H9 (cell line): ENCODE results near the gene TM9SF3. TPM values are rescaled to one million over a fixed set of nuclear protein-coding genes. Genes with fewer than 3 reads are reported as not detected.

Experiments
- DNase-seq: peaks from one replicate; pipeline ENCODE4 v3.0.0-alpha.2; 2017
- H2AFZ ChIP-seq: one replicate; pipeline ENCODE4 v1.6.1; 2013; ENCODE audit warnings: mild to moderate bottlenecking, low read length, control low read depth, moderate library complexity
- H2AK5ac ChIP-seq: 2 replicates; pipeline ENCODE4 v1.6.1; 2013; ENCODE audit warnings: low read length, control low read depth, mixed read lengths; ENCODE audit not compliant: insufficient read length
- H2BK120ac ChIP-seq: one replicate; pipeline ENCODE4 v1.6.1; 2013; ENCODE audit warnings: low read depth, mild to moderate bottlenecking, low read length, control low read depth, inconsistent platforms; ENCODE audit not compliant: poor library complexity, severe bottlenecking
- H2BK12ac ChIP-seq: 2 replicates; pipeline ENCODE4 v1.6.1; 2013; ENCODE audit warnings: low read length, control low read depth, mixed read lengths, low read depth; ENCODE audit not compliant: insufficient read length
- H2BK15ac ChIP-seq: 2 replicates; pipeline ENCODE4 v1.6.1; 2013; ENCODE audit warnings: low read depth, low read length, control low read depth
- H2BK20ac ChIP-seq: one replicate; pipeline ENCODE4 v1.6.1; 2013; ENCODE audit warnings: low read depth, mild to moderate bottlenecking, low read length, control low read depth, inconsistent platforms; ENCODE audit not compliant: poor library complexity, severe bottlenecking
- H2BK5ac ChIP-seq: 2 replicates; pipeline ENCODE4 v1.6.1; 2013; ENCODE audit warnings: low read length, control low read depth, mixed read lengths; ENCODE audit not compliant: insufficient read length
- H3K14ac ChIP-seq: 2 replicates; pipeline ENCODE4 v1.6.1; 2013; ENCODE audit warnings: low read length, control low read depth; ENCODE audit not compliant: insufficient read depth
- H3K18ac ChIP-seq: 2 replicates; pipeline ENCODE4 v1.6.1; 2013; ENCODE audit warnings: low read depth, mild to moderate bottlenecking, mixed read lengths, low read length, control low read depth; ENCODE audit not compliant: insufficient read length
- H3K23ac ChIP-seq: 2 replicates; pipeline ENCODE4 v1.6.1; 2013; ENCODE audit warnings: low read length, control low read depth, mixed read lengths, low read depth; ENCODE audit not compliant: insufficient read length
- H3K23me2 ChIP-seq: 2 replicates; pipeline ENCODE4 v1.6.1; 2013; ENCODE audit warnings: low read depth, mild to moderate bottlenecking, mixed read lengths, low read length, control low read depth; ENCODE audit not compliant: insufficient read length, poor library complexity, severe bottlenecking
- H3K27ac ChIP-seq: 2 replicates; pipeline ENCODE4 v1.5.1; 2013; ENCODE audit warnings: low read length, control low read depth, mixed read lengths, low read depth; ENCODE audit not compliant: insufficient read length
- H3K27me3 ChIP-seq: 2 replicates; pipeline ENCODE4 v1.6.1; 2013; ENCODE audit warnings: low read length, control low read depth, inconsistent platforms; ENCODE audit not compliant: insufficient read depth
- H3K4ac ChIP-seq: 2 replicates; pipeline ENCODE4 v1.6.1; 2013; ENCODE audit warnings: low read depth, mild to moderate bottlenecking, control low read depth, inconsistent platforms, low read length, moderate library complexity
- H3K4me1 ChIP-seq: 2 replicates; pipeline ENCODE4 v1.6.1; 2013; ENCODE audit warnings: low read length, control low read depth, inconsistent platforms; ENCODE audit not compliant: insufficient read depth
- H3K4me2 ChIP-seq: 2 replicates; pipeline ENCODE4 v1.6.1; 2013; ENCODE audit warnings: low read length, control low read depth, mixed read lengths; ENCODE audit not compliant: insufficient read length, insufficient read depth
- H3K56ac ChIP-seq: 2 replicates; pipeline ENCODE4 v1.6.1; 2013; ENCODE audit warnings: low read depth, mild to moderate bottlenecking, mixed read lengths, low read length, control low read depth; ENCODE audit not compliant: insufficient read length
- H3K79me1 ChIP-seq: 2 replicates; pipeline ENCODE4 v1.6.1; 2013; ENCODE audit warnings: low read depth, mild to moderate bottlenecking, moderate library complexity, low read length, control low read depth, inconsistent platforms; ENCODE audit not compliant: insufficient read depth, poor library complexity, severe bottlenecking
- H3K79me2 ChIP-seq: 2 replicates; pipeline ENCODE4 v1.6.1; 2013; ENCODE audit warnings: low read length, control low read depth, inconsistent platforms; ENCODE audit not compliant: insufficient read depth
- H3K9ac ChIP-seq: 2 replicates; pipeline ENCODE4 v1.6.1; 2013; ENCODE audit warnings: low read length, control low read depth, mixed read lengths; ENCODE audit not compliant: insufficient read length; ENCODE audit errors: extremely low read depth
- H3K9me3 ChIP-seq: one replicate; pipeline ENCODE4 v1.6.1; 2013; ENCODE audit warnings: low read depth, low read length, inconsistent platforms; ENCODE audit not compliant: control insufficient read depth
- H3T11ph ChIP-seq: one replicate; pipeline ENCODE4 v1.6.1; 2013; ENCODE audit warnings: mild to moderate bottlenecking, low read length, control low read depth, inconsistent platforms
- H4K20me1 ChIP-seq: one replicate; pipeline ENCODE4 v1.6.1; 2013; ENCODE audit not compliant: control insufficient read depth, insufficient read length, insufficient read depth
- H4K5ac ChIP-seq: 2 replicates; pipeline ENCODE4 v1.6.1; 2013; ENCODE audit warnings: low read depth, mild to moderate bottlenecking, mixed read lengths, low read length, control low read depth; ENCODE audit not compliant: insufficient read length
- H4K8ac ChIP-seq: replicated peaks from 2 replicates; pipeline ENCODE4 v1.6.1; 2013; ENCODE audit warnings: low read length, control low read depth, mixed read lengths, low read depth; ENCODE audit not compliant: insufficient read length
- H4K91ac ChIP-seq: 2 replicates; pipeline ENCODE4 v1.6.1; 2013; ENCODE audit warnings: low read depth, mild to moderate bottlenecking, moderate library complexity, mixed read lengths, low read length, control low read depth; ENCODE audit not compliant: insufficient read length
- H3K27ac Mint-ChIP-seq, 3 experiments: 2 replicates in 2 of 3; 3 replicates in 1 of 3; pipeline ENCODE4 v1.8.0; 2020 to 2021; ENCODE audit warnings: mixed read lengths in 3 of 3, mild to moderate bottlenecking in 1 of 3, moderate library complexity in 1 of 3
- H3K27me3 Mint-ChIP-seq: 2 replicates; pipeline ENCODE4 v1.8.0; 2021; ENCODE audit warnings: low read depth, mild to moderate bottlenecking, moderate library complexity, mixed read lengths
- H3K36me3 Mint-ChIP-seq, 3 experiments: 2 replicates in 2 of 3; 3 replicates in 1 of 3; pipeline ENCODE4 v1.8.0; 2020 to 2021; ENCODE audit warnings: low read depth in 3 of 3, mixed read lengths in 3 of 3; ENCODE audit not compliant: insufficient read depth in 1 of 3
- H3K4me1 Mint-ChIP-seq, 2 experiments: 2 replicates each; pipeline ENCODE4 v1.8.0; 2020; ENCODE audit warnings: mixed read lengths in 2 of 2
- H3K4me3 Mint-ChIP-seq, 2 experiments: 2 replicates in 1 of 2; 3 replicates in 1 of 2; pipeline ENCODE4 v1.8.0; 2020 to 2021; ENCODE audit warnings: mild to moderate bottlenecking in 2 of 2, mixed read lengths in 2 of 2, moderate library complexity in 1 of 2
- H3K9me3 Mint-ChIP-seq, 2 experiments: 2 replicates in 1 of 2; 3 replicates in 1 of 2; pipeline ENCODE4 v1.8.0; 2020; ENCODE audit warnings: mild to moderate bottlenecking in 2 of 2, mixed read lengths in 2 of 2, moderate library complexity in 1 of 2
- WGBS: extraction: QIAGEN DNeasy Blood & Tissue Kit; methylation state at CpG from one replicate; pipeline ENCODE4 v1.1.7; 2013; ENCODE audit warnings: missing lambda C conversion rate, low lambda C conversion rate, mixed read lengths; ENCODE audit not compliant: insufficient read length; ENCODE audit errors: extremely low coverage; 5-methylcytosine and 5-hydroxymethylcytosine counted together
- total RNA-seq: library from RNA; stranded (reverse); gene quantifications from 2 replicates; pipeline ENCODE4 v1.2.1, GENCODE V29; 2021
- TF ChIP-seq, protein P1 (sequence below): fragments of 200-600 bp; sonication (generic); conservative IDR thresholded peaks from 3 replicates; pipeline ENCODE4 v1.8.0; 2021; ENCODE audit warnings: antibody characterized with exemption, mild to moderate bottlenecking

Gene TM9SF3
- total RNA-seq, 1 experiment from 2014 or later = 120 TPM

DNA sequence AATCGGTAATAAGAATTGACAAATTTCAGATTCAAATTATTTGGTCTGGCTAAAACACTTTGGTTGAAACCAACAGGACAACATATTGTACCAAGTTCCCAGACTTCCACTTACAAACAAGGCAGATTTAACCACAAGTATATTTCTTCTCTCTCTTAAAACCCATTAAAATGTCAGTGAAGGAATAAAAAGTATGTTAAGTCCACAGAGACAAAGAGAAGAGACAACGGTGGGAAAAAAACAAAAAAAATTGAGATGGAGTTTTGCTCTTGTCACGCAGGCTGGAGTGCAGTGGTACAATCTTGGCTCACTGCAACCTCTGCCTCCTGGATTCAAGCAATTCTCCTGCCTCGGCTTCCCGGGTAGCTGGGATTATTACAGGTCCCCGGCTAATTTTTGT lies 16.3 kb downstream of the TM9SF3 start:
- no peak overlapping the region for H3K18ac ChIP-seq
- no peaks in the 10 kb centered on the region for H3K27me3 Mint-ChIP-seq
- WGBS = no CpG with 5 or more reads among the region's 6 CpGs
- H4K20me1 ChIP-seq = no peaks in the 10 kb centered on the region
- no peak overlapping the region for H3K27ac ChIP-seq
- no peak overlapping the region for H3K4me2 ChIP-seq
- H3K9me3 ChIP-seq = no peaks in the 10 kb centered on the region
- no peak overlapping the region for H4K5ac ChIP-seq
- no peak overlapping the region for H3K14ac ChIP-seq
- TF ChIP-seq, protein P1, sequence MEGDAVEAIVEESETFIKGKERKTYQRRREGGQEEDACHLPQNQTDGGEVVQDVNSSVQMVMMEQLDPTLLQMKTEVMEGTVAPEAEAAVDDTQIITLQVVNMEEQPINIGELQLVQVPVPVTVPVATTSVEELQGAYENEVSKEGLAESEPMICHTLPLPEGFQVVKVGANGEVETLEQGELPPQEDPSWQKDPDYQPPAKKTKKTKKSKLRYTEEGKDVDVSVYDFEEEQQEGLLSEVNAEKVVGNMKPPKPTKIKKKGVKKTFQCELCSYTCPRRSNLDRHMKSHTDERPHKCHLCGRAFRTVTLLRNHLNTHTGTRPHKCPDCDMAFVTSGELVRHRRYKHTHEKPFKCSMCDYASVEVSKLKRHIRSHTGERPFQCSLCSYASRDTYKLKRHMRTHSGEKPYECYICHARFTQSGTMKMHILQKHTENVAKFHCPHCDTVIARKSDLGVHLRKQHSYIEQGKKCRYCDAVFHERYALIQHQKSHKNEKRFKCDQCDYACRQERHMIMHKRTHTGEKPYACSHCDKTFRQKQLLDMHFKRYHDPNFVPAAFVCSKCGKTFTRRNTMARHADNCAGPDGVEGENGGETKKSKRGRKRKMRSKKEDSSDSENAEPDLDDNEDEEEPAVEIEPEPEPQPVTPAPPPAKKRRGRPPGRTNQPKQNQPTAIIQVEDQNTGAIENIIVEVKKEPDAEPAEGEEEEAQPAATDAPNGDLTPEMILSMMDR = no peak
- no peak overlapping the region for H2AK5ac ChIP-seq
- H4K8ac ChIP-seq = no peak overlapping the region
- H2BK20ac ChIP-seq = no peak overlapping the region
- H3K4ac ChIP-seq = no peak overlapping the region
- no peak overlapping the region for H3K56ac ChIP-seq
- H3K9me3 Mint-ChIP-seq = no peaks in the 10 kb centered on the region
- peaks cover 18 to 36% (median 30%) of the 10 kb centered on the region in 3 experiments for H3K36me3 Mint-ChIP-seq
- no peak overlapping the region for H3K23ac ChIP-seq
- H3K27ac Mint-ChIP-seq = peak overlapping the region in 2 of 3 experiments; percentile 5 to 55; a peak in 2 of 7 replicates
- H2BK12ac ChIP-seq = no peak overlapping the region
- H3K23me2 ChIP-seq = no peaks in the 10 kb centered on the region
- no peak overlapping the region for H2BK15ac ChIP-seq
- H4K91ac ChIP-seq = no peak overlapping the region
- no peak for DNase-seq
- H3T11ph ChIP-seq = no peak overlapping the region
- no peak overlapping the region for H2BK5ac ChIP-seq
- H2BK120ac ChIP-seq = no peak overlapping the region
- H3K9ac ChIP-seq = no peak overlapping the region
- no peak overlapping the region for H2AFZ ChIP-seq
- H3K4me3 Mint-ChIP-seq = no peak overlapping the region
- H3K79me1 ChIP-seq = peaks cover 3% of the 10 kb centered on the region
- H3K79me2 ChIP-seq = peaks cover 9% of the 10 kb centered on the region; the same call in 1 of the 2 replicates
- no peaks in the 10 kb centered on the region for H3K4me1 ChIP-seq
- peaks cover 21 to 28% of the 10 kb centered on the region in 2 experiments for H3K4me1 Mint-ChIP-seq
- H3K27me3 ChIP-seq = no peaks in the 10 kb centered on the region
